Activated CD4-positive, alpha-beta T cell treated with anti-CD3 and anti-CD28 coated beads, Interleukin-2, Interleukin-6, amounts not matched to agents 100 ng/mL and 50 ng/mL, durations not matched to agents 16 hours and 8 hours (primary cell): ENCODE results near the gene NACC2.

ENCODE experiments used
- DNase-seq: peaks from one replicate; pipeline ENCODE4 v3.0.0-alpha.2; 2020

Gene NACC2

DNA sequence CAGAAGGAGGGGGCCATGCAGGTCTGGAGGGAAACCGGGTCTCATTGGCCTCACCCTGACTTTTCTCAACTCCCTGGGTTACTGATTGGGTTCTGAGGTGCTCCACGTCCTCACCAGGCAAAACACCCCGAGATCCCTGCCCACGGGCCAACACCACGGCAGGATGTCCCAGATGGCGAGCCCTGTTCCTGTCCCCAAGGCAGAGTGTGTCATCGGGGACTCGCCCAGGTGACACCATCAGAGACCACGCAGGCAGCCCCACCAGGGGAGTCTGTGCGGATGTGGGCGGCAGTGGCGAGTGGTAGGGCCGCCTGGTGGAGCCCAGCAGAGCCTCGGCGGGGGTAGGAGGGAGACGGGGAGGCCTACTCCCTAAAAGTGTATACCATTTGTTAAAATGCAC, 74.9 kb downstream of the NACC2 start:
- no peak for DNase-seq

DNA sequence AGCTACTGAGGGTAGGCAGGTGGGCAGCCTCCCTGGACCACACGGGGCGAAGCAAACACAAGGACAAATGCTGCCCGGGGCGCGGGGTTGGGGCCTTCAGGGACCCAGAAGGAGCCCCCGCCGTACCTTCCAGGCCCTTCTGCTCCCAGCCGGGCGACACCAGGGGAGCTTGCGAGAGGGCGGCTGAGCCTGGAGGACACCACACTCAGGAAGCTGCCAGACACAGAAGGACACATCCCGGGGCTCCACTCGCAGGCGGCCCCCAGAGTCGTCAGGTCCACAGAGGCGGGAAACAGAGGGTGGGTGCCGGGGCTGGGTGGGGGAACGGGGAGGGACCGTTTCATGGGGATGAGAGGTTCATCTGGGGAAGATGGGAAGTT, 75.4 kb downstream of the NACC2 start:
- DNase-seq = no peak

DNA sequence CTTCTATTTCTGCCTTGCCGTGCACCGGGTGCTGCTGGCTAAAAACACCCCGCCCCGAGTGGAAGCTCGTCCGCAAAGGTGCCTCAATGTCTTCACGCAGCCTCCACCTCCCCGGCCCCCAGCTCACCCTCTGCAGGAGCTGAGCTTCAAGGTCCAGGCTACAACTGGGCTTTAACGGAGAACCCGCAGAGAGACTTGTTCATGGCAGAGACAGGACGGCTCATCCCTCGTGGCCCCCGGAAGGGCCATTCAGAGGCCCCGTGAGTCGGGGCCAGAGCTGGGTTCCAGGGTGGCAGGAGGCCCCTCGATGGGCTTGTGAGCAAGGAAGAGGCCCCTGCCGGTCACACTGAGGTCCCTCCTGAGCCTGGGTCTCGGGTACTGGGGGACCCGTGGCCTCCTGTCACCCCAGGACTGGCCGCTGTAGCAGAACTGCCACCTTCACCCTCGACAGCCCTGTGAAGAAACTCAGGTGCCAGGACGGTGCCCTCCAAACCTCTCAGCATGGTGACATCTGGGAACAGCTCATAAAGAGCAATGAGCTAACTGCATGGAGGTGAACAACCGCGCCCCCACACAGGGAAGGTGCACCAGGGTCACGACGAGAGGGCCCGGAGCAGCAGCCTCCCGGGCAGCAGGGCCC, 75.9 kb downstream of the NACC2 start:
- no peak for DNase-seq

- no peak for DNase-seq
Measured at GRCh38 chr9:136018257-136019031, 76.6 kb downstream of the NACC2 start.

- DNase-seq = no peak
Measured at GRCh38 chr9:136017289-136018190, 77.5 kb downstream of the NACC2 start.

- no peak for DNase-seq
Measured at GRCh38 chr9:136016572-136017288, 78.4 kb downstream of the NACC2 start.

- no peak for DNase-seq
Measured at GRCh38 chr9:136015656-136016571, 79.2 kb downstream of the NACC2 start.

- no peak for DNase-seq
Measured at GRCh38 chr9:136014924-136015633, 80.0 kb downstream of the NACC2 start.

DNA sequence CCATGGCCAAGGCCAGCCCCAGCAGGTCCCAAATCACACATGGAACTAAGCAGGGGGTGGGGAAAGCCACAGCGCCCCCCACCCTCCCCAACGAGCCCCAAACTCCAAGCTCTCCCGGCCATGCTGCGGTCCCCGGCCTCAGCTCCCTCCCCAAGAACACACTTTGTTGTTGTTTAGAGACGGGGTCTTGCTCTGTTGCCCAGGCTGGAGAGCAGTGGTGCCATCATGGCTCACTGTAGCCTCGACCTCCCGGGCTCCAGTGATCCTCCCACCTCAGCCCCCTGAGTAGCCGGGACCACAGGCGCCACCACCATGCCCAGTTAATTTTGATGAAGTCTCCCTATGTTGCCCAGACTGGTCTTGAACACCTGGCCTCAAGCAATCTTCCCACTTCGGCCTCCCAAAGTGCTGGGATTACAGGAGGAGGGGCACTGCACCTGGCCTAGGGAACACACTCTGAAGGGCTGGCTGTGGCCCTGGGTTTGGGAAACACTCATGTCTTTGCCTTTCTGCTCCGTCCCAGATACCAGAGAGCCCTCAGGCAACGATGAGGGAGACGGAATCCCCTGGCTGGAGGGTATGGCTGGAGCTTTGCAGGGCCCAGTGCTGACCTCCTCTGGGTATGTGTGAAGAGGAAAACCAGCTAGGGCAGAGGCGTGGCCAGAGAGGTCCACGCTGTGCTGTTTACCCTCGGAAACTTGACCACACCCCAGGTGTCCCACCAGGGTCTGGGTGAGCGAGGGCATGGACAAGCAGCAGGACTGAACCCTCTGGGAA, 80.8 kb downstream of the NACC2 start:
- no peak for DNase-seq

DNA sequence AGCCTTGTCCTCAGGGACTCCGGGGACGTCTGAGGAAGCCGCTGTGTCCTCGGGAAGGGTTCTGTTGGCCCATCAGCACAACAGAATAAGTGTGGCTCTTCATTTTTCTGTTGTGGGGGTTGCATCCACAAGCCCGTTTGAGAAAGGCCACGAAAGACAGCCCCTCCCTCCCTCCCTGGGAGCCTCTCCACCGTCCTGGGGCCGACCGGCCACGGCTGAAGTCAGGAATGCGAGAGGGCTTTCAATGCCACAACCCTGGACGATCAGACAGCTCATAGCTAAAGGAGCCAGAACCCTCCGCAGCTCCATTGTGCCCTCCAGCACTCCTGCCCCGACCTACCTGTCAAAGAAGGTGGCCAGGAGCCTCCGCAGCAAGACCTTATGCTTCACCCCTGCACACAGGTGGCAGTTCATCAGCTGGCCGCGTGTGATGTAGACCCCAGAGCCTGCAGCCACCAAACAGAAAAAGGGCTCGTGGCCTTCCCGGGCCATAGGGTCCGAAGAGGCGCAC, 81.5 kb downstream of the NACC2 start:
- DNase-seq = no peak

- DNase-seq = no peak
Measured at GRCh38 chr9:136013116-136013515, 82.0 kb downstream of the NACC2 start.

DNA sequence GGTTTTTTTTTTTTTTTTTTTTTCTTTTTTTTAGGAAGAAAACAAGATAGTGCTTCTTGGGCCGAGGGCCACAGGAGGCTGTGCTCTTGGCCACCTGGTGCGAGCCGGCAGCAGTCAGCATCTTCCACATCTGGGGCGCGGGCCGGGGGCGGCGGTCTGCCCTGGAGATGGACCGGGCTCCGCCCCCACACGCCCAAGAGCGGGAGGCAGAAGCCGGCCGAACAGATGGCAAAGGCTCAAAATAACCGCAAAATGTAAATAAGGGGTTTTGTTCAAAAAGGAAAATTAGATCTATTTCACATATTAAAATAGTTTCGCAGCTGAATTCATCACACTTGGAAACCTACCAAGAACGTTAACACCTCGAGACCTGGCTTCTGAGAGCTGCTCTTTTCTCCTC, 82.4 kb downstream of the NACC2 start:
- DNase-seq = no peak

DNA sequence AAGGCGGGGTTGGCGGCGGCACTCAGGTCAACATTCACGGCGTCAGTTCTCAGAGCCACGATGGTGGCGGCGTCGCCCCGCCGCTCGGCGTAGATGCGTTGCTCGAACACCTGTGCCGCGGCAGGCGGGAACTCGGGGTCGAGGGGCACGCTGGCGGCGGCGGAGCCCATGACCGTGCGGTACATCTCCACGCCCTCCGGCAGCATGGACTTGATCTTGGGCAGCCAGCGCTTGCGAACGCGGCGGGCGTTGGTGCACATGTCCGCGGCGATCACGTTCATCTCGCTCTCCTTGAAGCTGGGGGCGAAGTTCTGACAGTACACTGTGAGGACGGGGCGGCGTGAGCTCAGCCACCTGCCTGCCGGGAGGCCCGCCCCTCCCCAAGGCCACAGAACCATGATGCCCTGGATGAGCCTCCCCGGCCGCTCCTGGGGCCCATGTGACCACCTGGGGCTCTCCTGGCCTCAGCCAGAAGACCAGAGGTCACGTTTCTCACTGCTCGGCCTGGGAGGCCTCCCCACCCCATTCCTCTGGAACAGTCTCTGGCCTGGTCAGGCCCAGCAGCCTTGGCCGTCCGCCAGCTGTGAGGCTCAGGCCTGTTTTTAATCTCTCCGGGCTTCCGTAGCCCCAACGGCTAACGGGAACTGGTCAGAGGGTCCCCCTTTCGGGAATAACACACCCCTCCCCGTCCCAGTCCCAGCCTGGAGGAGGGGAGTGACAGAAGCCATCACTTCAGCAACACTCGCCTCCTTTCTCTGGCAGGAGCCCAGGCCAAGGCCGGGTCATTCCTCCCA, 83.2 kb downstream of the NACC2 start:
- no peak for DNase-seq

DNA sequence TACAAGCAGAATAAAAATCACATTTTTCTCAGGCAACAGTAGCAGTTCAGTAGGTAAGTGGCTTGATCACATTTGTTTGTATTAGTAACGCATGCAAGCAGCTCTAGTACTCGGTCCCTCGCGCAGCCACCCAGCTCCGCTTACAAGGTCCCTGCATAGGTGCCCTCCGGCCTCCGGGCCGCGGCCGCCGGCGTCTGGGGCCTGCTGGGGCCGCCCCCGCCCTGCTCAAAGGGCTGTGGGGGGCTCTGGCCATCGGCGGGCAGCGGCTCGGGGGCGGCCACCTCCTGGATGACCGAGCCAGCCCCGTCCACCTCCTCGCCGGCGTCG, 83.8 kb downstream of the NACC2 start:
- no peak for DNase-seq

DNA sequence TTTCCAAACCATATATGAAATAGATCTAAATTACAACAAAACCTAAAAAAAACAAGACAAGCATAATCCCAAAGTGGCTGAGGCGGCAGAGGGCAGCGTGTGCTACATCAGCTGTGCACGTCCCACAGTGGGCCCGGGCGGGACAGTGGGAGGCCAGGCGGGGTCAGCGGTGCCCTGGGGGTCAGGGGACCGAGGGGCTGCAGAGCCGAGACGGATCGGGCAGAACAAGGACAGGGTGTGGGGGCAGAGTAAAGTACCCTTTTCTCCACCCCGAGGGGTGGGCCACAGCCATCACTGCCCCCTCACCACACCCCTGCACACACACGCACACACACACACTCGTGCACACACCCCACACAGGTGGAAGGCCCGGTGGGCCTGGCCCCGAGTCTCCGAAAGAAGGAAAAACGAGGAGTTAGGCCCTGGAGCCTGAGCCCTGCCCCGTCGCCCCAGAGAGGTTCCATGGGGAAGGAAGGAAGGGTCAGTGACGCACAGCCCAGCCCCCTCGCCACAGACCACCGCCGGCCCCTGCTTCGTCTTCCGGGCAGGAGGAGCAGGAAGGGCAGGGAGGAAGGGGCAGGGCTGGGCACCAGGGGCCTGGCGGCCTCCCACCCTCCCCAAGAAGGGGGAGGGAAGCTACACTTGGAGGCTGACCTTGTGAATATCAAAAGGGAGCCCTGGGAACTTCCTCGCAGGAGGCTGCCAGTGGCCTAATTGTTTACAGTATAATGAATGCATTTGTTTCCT, 84.3 kb downstream of the NACC2 start:
- DNase-seq = no peak

DNA sequence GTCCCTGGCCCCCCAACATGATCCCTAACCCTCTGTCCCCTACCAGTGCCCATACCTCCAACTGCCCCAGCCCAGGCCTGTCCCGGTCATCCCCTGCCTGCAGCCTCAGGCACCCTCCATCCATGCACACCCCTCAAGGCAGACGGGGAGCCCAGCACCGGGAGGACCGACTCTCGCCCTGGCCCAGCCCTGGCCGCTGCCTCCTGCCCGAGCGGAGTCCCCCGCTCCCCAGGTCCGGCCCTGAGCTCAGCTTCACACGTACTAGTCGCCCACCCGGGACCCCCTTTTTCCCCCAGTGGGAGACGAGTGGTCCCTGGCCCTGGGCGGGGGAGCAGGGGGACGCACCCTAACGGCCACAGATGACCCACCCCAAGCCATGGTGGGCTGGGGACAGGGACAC, 84.9 kb downstream of the NACC2 start:
- no peak for DNase-seq

DNA sequence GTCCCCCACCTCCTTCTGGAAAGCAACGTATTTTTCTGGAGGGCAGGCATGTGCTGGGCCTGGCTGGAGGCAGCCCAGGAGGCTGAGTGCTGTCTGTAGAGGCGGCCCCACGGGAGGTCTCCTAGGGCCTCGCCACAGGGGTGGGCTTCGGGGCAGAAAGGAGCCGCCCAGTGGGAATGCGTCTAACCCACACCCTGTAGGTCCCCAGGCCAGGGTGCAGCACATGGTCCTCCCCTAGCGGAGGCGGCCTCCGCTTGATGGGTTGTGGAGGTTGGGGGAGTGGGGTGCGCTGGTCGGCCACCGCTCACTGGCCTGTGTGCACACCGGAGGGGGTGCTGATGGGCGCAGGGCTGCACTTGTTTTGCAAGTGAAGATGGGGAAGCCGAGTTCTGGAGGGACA, 85.6 kb downstream of the NACC2 start:
- no peak for DNase-seq

DNA sequence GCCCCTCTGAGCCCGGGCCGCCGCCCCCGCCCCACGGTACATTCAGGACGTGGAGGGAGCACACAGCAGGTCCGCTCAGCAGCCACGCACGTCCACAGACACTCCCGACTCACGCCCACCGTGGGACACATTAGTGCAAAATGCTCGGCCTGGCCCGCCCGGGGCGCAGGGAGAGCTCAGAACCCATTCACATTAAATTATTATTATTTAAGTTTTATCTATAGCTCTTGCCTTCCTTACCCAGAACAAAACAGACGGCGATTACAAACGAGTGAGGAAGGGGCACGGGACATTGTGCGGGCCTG, 86.4 kb downstream of the NACC2 start:
- DNase-seq = no peak
